Sciatic nerve (tissue), 2 donors: Measurements from ENCODE around the gene BCORL1. TPM values are rescaled to one million over a fixed set of nuclear protein-coding genes. Genes with fewer than 3 reads are reported as not detected.

Experiments used
- ATAC-seq: fragments of 200-7000 bp; cut with Tn5 transposase; one replicate; pipeline ENCODE4 v1.9.1; 2020; ENCODE audit warnings: mild to moderate bottlenecking, moderate library complexity
- DNase-seq: peaks from one replicate; pipeline ENCODE4 v3.0.0-alpha.2; 2020; ENCODE audit warnings: low spot score
- intact Hi-C: fragments of 100-400 bp; cut with DNase I; formaldehyde crosslinking; loops from one replicate; pipeline ENCODE4 v1.14.2; 2022
- total RNA-seq: library from RNA; stranded (reverse); fragmentation: NEBNext Ultra II Directional; extraction: Animal tissue kit (Norgen Biotek cat#: 25700); gene quantifications from one replicate; pipeline ENCODE4 v1.2.1, GENCODE V29; 2021
- donor health status: DM: no; HTN: no; CAD: no.
- donor health status: DM: no; HTN: no; CAD: no.

Gene BCORL1, protein sequence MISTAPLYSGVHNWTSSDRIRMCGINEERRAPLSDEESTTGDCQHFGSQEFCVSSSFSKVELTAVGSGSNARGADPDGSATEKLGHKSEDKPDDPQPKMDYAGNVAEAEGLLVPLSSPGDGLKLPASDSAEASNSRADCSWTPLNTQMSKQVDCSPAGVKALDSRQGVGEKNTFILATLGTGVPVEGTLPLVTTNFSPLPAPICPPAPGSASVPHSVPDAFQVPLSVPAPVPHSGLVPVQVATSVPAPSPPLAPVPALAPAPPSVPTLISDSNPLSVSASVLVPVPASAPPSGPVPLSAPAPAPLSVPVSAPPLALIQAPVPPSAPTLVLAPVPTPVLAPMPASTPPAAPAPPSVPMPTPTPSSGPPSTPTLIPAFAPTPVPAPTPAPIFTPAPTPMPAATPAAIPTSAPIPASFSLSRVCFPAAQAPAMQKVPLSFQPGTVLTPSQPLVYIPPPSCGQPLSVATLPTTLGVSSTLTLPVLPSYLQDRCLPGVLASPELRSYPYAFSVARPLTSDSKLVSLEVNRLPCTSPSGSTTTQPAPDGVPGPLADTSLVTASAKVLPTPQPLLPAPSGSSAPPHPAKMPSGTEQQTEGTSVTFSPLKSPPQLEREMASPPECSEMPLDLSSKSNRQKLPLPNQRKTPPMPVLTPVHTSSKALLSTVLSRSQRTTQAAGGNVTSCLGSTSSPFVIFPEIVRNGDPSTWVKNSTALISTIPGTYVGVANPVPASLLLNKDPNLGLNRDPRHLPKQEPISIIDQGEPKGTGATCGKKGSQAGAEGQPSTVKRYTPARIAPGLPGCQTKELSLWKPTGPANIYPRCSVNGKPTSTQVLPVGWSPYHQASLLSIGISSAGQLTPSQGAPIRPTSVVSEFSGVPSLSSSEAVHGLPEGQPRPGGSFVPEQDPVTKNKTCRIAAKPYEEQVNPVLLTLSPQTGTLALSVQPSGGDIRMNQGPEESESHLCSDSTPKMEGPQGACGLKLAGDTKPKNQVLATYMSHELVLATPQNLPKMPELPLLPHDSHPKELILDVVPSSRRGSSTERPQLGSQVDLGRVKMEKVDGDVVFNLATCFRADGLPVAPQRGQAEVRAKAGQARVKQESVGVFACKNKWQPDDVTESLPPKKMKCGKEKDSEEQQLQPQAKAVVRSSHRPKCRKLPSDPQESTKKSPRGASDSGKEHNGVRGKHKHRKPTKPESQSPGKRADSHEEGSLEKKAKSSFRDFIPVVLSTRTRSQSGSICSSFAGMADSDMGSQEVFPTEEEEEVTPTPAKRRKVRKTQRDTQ (N-terminal part only)
- total RNA-seq = 25.1 TPM

GRCh38 chrX:129982300-129983251 is at the start of gene BCORL1:
TSS of gene BCORL1 (plus strand) at chrX:129982635. CDS start at chrX:130005232, 22,597 bp downstream.
- DNase-seq = peak; percentile 92
- peak; percentile 96 for ATAC-seq
- intact Hi-C loops = no loop called here

DNA sequence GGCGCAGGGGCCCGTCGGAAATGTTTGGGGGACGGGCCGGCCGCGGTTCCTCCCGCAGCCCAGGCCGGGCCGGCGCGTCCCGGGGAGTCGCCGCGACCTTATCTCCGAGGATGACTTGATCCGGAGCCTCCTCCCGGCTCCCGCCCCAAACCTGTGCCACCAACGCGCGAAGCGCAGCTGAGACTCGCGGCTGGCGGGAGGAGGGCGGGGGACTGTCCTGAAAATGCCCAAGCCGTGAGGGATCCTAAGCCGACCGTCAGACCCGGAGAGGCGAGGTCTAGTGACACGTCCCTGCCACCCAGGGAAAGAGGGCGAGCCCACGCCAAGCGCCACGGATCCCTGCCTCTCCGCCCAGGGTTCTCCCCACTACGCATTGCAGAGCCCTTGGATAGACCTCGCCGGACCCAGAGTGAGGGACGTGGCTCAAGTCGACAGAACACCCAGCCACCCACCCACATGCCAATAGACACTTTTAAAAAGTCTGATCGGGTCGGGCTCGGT is 49.6 kb upstream of the BCORL1 start:
- ATAC-seq (no peak), DNase-seq (peak; percentile 65)
- intact Hi-C loops = no loop called here

DNA sequence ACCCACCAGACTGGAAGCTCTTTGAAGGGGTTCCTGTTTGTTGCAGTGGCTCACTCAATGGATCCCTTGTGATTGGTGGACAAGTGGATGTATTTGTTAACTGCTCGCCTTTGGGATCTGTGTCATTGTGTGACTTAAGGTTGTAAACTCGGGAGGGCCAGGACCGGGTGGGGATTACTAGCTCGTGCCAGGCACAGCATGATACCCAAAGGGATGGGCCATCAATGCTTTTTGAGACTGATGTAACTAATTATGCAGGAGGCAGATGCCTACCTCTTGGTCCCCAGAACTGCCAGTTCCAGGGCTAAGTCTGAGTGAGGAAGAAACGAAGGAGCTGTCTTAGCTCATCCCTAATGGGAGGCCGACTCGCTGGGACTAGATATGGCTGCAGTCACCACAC is 48.7 kb upstream of the BCORL1 start:
- ATAC-seq = no peak
- intact Hi-C loops = no loop called here
- DNase-seq = no peak

DNA sequence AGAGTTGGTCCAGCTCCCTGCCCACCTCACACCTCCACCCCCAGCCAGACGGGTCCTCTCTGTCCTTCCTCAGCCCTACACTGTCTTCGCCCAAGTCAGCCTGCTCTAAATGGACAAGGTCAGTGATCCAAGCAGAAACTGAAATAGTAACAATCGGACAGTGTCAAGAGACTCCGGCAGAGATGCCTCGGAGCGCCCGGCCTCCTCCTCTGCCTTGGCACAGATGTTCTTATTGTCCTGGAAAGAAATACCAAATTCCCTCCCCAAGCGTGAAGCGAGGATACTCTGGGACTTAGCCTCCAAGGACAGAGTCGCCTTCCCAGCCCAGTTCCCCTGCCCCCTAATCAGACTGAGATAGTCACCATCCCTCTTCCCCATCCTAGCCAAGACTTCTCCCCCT is 48.0 kb upstream of the BCORL1 start:
- no peak for ATAC-seq
- intact Hi-C loops = no loop called here

GRCh38 chrX:129934952-129935351 is 47.5 kb upstream of the BCORL1 start:
- intact Hi-C loops = no loop called here
- ATAC-seq (no peak), DNase-seq (no peak)

More for the DNA sequence above, 48.0 kb upstream of the BCORL1 start:
- DNase-seq = no peak

GRCh38 chrX:129938081-129938480 is 44.4 kb upstream of the BCORL1 start:
- intact Hi-C loops = no loop called here
- ATAC-seq (no peak), DNase-seq (no peak)

DNA sequence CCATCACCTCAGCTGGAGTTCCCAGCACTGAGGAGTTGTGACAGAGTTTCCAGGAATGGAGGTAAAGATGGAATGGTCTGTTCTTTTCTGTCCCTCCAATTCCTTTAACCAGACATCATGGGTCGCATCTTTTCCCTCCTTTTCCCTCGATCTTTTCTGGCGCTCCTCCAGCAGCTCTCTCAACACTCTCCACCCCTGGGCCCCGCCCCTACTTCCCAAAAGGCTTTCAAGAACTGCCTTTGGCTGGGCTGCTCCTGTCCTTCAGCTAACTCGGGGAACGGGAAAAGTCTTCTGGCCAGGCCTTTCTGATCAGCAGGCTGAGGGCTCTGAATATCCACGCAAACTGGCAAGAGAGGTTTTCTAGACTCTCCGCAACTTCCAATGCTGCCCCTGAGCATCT is 42.4 kb upstream of the BCORL1 start:
- DNase-seq (no peak), ATAC-seq (no peak)
- intact Hi-C loops = no loop called here

DNA sequence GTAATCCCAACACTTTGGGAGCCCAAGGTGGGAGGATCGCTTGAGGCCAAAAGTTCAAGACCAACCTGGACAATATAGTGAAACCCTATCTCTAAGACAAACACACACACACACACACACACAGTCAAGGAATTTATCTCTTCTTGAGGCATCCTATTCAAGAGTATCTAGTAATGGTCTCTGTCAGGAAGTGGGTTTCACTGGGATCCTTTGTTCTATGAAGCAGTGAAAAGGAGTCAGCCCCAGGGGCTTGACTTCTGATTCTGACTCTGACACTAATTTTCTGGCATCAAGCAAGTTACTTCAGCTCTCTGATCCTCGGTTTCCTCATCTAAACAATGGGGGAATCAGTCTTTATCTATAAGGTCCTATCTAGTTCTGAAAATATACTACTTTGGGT is 41.7 kb upstream of the BCORL1 start:
- ATAC-seq (no peak), DNase-seq (no peak)
- intact Hi-C loops = no loop called here

DNA sequence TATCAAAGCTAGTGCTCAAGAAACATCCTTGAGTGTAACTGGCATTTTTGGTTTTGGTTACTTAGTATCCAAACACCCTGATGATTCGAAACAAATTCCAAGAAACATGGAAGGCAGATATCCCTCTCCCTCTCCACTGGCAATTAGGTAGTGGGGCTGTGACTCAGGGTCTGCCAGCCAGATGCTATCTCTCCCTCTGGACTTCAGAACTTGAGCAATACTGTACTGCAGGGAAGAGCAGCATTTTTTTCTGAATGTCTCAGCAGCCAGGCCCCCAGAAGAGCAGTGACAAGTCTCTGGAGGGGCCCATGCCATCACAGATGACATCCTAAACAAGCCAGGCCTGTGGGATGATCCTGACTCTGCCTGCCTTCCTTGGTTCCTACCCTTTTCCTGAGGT is 37.3 kb upstream of the BCORL1 start:
- ATAC-seq (no peak), DNase-seq (no peak)
- intact Hi-C loops = no loop called here

DNA sequence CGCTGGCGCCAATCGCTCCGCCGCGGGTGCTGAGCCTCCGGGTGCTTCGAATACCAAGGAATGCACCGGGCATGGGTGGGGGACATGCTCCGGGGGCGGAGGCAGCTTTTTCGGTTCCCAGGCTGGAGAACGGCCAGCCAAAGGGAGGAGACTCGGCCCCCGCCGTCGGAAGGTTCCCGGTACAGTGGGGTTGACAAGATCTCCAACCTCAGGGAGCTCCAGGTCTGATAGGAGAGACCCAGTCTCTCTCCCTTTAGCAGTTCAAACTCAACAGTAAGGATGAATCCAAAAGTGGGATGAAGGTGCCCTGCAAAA is 29.1 kb upstream of the BCORL1 start:
- DNase-seq = no peak
- intact Hi-C loops = no loop called here

DNA sequence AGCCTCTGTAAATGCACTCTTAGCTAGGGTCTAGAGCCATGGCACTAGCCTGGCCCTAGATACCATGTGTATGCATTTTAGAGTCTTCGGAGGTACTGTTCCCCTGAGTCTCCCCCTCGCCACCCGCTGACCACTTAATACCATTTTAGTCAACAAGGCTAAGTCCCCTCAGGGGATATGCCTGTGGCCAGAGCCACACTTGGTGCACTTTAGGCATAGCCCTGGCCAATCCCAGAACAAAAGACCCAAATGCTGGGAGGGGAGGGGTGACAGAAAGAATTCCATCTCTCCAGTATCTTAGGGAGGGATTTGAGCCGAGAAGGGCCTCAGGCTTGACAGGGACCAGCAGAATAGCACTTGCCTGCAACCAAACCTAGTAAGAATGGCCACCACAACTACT is 28.6 kb upstream of the BCORL1 start:
- ATAC-seq = no peak
- intact Hi-C loops = no loop called here
- DNase-seq = no peak

More for the DNA sequence above, 29.1 kb upstream of the BCORL1 start:
- no peak for ATAC-seq

DNA sequence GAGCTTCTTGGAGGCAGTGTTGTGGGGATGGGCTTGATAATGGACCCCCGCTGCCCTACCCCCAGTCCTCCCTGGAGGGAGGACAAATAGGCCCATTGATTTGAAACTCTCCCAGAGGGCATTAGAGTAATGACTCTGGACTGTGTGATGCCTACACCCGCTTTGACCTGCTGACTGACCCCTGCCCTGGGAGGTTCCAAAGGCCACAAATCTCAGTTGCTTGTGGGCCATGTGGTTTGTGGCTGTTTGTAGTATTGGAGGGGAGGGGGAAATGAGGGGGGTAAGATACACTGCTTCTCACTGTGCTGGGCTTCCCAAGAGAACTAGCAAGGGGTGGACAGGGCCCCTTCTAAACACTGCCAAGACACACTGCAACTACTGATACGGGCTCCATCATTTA is 27.6 kb upstream of the BCORL1 start:
- intact Hi-C loops = no loop called here

DNA sequence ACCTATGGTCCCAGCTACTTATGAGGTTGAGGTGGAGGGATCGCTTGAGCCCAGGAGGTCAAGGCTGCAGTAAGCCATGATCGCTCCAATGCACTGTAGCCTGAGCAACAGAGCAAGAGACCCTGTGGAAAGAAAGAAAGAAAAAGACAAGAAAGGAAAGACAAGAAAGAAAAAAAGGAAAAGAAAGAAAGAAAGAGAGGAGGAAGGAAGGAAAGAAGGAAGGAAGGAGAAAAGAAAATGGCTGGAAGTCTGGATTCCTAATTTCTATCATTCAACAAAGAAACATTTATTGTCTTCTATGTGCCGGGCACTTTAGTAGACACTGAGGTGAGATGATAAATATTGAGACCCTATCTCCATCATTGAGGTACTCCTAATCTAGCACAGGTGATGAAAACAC is 26.8 kb upstream of the BCORL1 start:
- DNase-seq (no peak), ATAC-seq (no peak)
- intact Hi-C loops = no loop called here

More for the DNA sequence above, 27.6 kb upstream of the BCORL1 start:
- no peak for DNase-seq
- ATAC-seq = no peak

DNA sequence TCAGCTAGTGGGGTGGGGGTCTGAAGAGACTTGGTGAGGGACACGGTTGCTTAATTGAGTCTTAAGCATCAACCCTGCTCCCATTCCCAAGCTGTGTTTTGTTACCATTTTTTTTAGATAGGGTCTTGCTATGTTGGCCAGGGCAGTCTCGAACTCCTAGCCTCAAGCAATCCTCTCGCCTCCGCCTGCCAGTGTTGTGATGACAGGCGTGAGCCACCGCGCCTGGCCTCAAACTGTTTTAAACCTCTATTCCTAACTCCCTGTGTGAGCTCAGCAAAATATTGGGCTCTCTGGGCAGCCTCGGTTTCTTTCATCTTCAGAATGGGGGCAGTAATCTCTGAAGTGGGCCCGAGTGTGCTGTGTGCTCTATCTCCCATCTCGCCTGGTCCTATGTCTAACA is 26.3 kb upstream of the BCORL1 start:
- DNase-seq (no peak), ATAC-seq (no peak)
- intact Hi-C loops = no loop called here

- intact Hi-C loops = no loop called here
- DNase-seq = no peak
- no peak for ATAC-seq
These were observed 25.7 kb upstream of the BCORL1 start for GRCh38 chrX:129956765-129957164.

GRCh38 chrX:129957241-129958082 is 25.0 kb upstream of the BCORL1 start:
- ATAC-seq = peak; percentile 83
- intact Hi-C loops = no loop called here
- peak; percentile 69 for DNase-seq

- ATAC-seq (peak; percentile 3), DNase-seq (no peak)
- intact Hi-C loops = no loop called here
These were observed 24.4 kb upstream of the BCORL1 start for GRCh38 chrX:129958083-129958465.
